ENCODE data around the gene ADAMTSL2. TPM values are rescaled to one million over a fixed set of nuclear protein-coding genes. Genes with fewer than 3 reads are reported as not detected.

Gene ADAMTSL2
- total RNA-seq, 4 donors from 2014 or later: 2.8 to 6.6 (median 3.2) TPM

- DNase-seq (ENCODE audit: extremely low spot score): no peak
- no peak for TF ChIP-seq EP300 (IDR thresholded peaks at IDR 0.05)
- TF ChIP-seq POLR2AphosphoS5 (IDR thresholded peaks at IDR 0.05): no peak
- TF ChIP-seq POLR2A (IDR thresholded peaks at IDR 0.05; ENCODE audit: low read depth): no peak
- no peak for TF ChIP-seq CTCF (IDR thresholded peaks at IDR 0.05)
- Histone ChIP-seq H3K27me3 (peaks cover 0 to 59% (median 0%) of the 10 kb centered on the region in 4 donors), H3K4me1 (peaks cover 8 to 19% (median 9%) of the 10 kb centered on the region in 4 donors), H3K4me3 (no peak overlapping the region), H3K9me3 (peaks cover 0 to 11% (median 11%) of the 10 kb centered on the region in 4 donors), H3K27ac (replicated peaks in 1 of 4) (no peak overlapping the region), H3K36me3 (no peaks in the 10 kb centered on the region)
- WGBS: 68% methylated on average over 22 of the region's 35 CpGs
- intact Hi-C loops (cut with DNase I): no loop called here
Measured at GRCh38 chr9:133496861-133497842, 37.4 kb upstream of the ADAMTSL2 start.

- H3K36me3 ChIP-seq: no peaks in the 10 kb centered on the region
- no peak overlapping the region for H3K27ac ChIP-seq (replicated peaks in 1 of 4)
- H3K9me3 ChIP-seq: peaks cover 0 to 18% (median 16%) of the 10 kb centered on the region in 4 donors
- peaks cover 0 to 12% (median 1%) of the 10 kb centered on the region in 4 donors for H3K4me1 ChIP-seq
- TF ChIP-seq POLR2A (IDR thresholded peaks at IDR 0.05; ENCODE audit: low read depth) (no peak), EP300 (IDR thresholded peaks at IDR 0.05) (no peak), CTCF (IDR thresholded peaks at IDR 0.05) (no peak), POLR2AphosphoS5 (IDR thresholded peaks at IDR 0.05) (peak in 1 of 2 donors; percentile 35)
- H3K4me3 ChIP-seq: no peak overlapping the region
- intact Hi-C loops (cut with DNase I): no loop called here
- no peak for DNase-seq (ENCODE audit: extremely low spot score)
- H3K27me3 ChIP-seq: peaks cover 0 to 53% (median 0%) of the 10 kb centered on the region in 4 donors
- WGBS: 42% methylated on average over 11 of the region's 19 CpGs
Measured at GRCh38 chr9:133499132-133499891, 35.2 kb upstream of the ADAMTSL2 start.

DNA sequence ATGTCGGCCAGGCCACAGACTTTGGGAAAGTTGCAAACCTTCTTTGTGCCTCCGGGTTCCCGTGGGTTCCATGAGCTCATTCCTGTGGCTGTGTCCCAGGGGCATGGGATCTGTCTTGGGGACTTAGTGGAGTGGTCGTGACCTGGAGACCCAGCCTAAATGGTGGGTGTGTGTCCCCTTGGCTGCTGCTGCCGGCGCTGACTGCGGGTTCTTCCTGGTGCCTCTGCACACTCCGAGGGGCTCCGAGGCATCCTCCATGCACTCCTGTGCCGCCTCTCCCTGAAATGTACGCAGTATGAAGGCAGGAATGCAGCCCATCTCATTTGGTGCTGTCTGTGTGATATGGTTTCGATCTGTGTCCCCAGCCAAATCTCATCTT lies 34.6 kb upstream of the ADAMTSL2 start:
- intact Hi-C loops (cut with DNase I): no loop called here
- no peak overlapping the region for H3K27ac ChIP-seq (replicated peaks in 1 of 4)
- peaks cover 0 to 12% (median 1%) of the 10 kb centered on the region in 4 donors for H3K4me1 ChIP-seq
- no peak overlapping the region for H3K4me3 ChIP-seq
- WGBS: 83% methylated on average over 10 of the region's 12 CpGs
- H3K36me3 ChIP-seq: no peaks in the 10 kb centered on the region
- no peak for DNase-seq (ENCODE audit: extremely low spot score)
- peaks cover 0 to 18% (median 16%) of the 10 kb centered on the region in 4 donors for H3K9me3 ChIP-seq
- peaks cover 0 to 49% (median 0%) of the 10 kb centered on the region in 4 donors for H3K27me3 ChIP-seq
- no peak for TF ChIP-seq EP300 (IDR thresholded peaks at IDR 0.05)
- no peak for TF ChIP-seq POLR2AphosphoS5 (IDR thresholded peaks at IDR 0.05)
- no peak for TF ChIP-seq POLR2A (IDR thresholded peaks at IDR 0.05; ENCODE audit: low read depth)
- no peak for TF ChIP-seq CTCF (IDR thresholded peaks at IDR 0.05)

DNA sequence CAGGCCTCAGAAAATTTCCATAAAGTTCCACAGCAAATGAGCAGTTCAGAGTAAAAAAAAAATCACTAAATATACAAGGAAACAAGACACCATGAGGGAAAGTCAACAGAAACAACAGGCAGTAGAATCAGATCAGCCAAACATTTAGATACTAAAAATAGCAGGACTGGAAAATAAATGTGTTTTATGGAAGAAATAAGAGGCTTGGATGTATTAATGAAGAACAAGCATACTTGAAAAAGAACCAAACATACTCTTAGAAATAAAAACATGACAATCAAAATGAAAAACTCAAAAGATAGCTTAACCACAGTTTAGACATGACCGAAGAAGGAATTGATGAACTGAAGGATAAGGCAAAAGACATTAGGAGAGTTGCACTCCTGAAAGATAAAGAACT lies 32.4 kb upstream of the ADAMTSL2 start:
- peaks cover 0 to 18% (median 16%) of the 10 kb centered on the region in 4 donors for H3K9me3 ChIP-seq
- DNase-seq (ENCODE audit: extremely low spot score): no peak
- H3K27me3 ChIP-seq: peaks cover 0 to 45% (median 3%) of the 10 kb centered on the region in 4 donors
- H3K27ac ChIP-seq (replicated peaks in 1 of 4): no peak overlapping the region
- TF ChIP-seq POLR2A (IDR thresholded peaks at IDR 0.05; ENCODE audit: low read depth) (no peak), POLR2AphosphoS5 (IDR thresholded peaks at IDR 0.05) (no peak), EP300 (IDR thresholded peaks at IDR 0.05) (no peak), CTCF (IDR thresholded peaks at IDR 0.05) (no peak)
- no peak overlapping the region for H3K4me3 ChIP-seq
- peaks cover 17 to 33% (median 22%) of the 10 kb centered on the region in 4 donors for H3K4me1 ChIP-seq
- H3K36me3 ChIP-seq: no peaks in the 10 kb centered on the region
- 93% methylated on average over 1 of the region's 1 CpG for WGBS
- intact Hi-C loops (cut with DNase I): no loop called here
